GM18499 (cell line): ENCODE data around the gene ORMDL2.
A peak's percentile ranks its signal among the peaks of the same experiment; 100 is the strongest.

ENCODE experiments used
- ATAC-seq: cut with Tn5 transposase; IDR thresholded peaks from one replicate; pipeline ENCODE4 v1.9.1; 2021; ENCODE audit warnings: moderate number of reproducible peaks; ENCODE audit not compliant: insufficient read depth, unreplicated experiment

Gene ORMDL2

GRCh38 chr12:55817345-55818139 lies at the start of gene ORMDL2, which contains the start of gene SARNP:
Gene ORMDL2 (plus strand): TSS chr12:55818041. CDS start chr12:55819000, 959 bp downstream.
Gene SARNP (minus strand): TSS chr12:55817724. CDS start chr12:55817701, 23 bp downstream.
- peak; percentile 94 for ATAC-seq

- no peak for ATAC-seq
Observed at GRCh38 chr12:55771736-55772135, 46.1 kb upstream of the ORMDL2 start.

- ATAC-seq, result no peak
Observed at GRCh38 chr12:55777856-55778255, 40.0 kb upstream of the ORMDL2 start.

- ATAC-seq, result no peak
Observed at GRCh38 chr12:55780685-55781084, 37.2 kb upstream of the ORMDL2 start.

- no peak for ATAC-seq
Observed at GRCh38 chr12:55788546-55788945, 29.3 kb upstream of the ORMDL2 start.

- ATAC-seq, result no peak
Observed at GRCh38 chr12:55789171-55789570, 28.7 kb upstream of the ORMDL2 start.

GRCh38 chr12:55789893-55790292 lies 27.9 kb upstream of the ORMDL2 start:
- ATAC-seq, result no peak

- ATAC-seq, result no peak
Observed at GRCh38 chr12:55795950-55796349, 21.9 kb upstream of the ORMDL2 start.

GRCh38 chr12:55797068-55797467 lies 20.8 kb upstream of the ORMDL2 start:
- ATAC-seq, result no peak

- ATAC-seq, result no peak
Observed at GRCh38 chr12:55797550-55797949, 20.3 kb upstream of the ORMDL2 start.

- ATAC-seq, result no peak
Observed at GRCh38 chr12:55806982-55807381, 10.9 kb upstream of the ORMDL2 start.

GRCh38 chr12:55809274-55809673 lies 8.6 kb upstream of the ORMDL2 start:
- no peak for ATAC-seq

GRCh38 chr12:55812088-55812487 lies 5.8 kb upstream of the ORMDL2 start:
- ATAC-seq, result no peak

GRCh38 chr12:55814257-55814656 lies 3.6 kb upstream of the ORMDL2 start:
- no peak for ATAC-seq

- no peak for ATAC-seq
Observed at GRCh38 chr12:55815473-55815872, 2.4 kb upstream of the ORMDL2 start.

- ATAC-seq, result no peak
Observed at GRCh38 chr12:55816881-55817344, 928 bp upstream of the ORMDL2 start.

GRCh38 chr12:55818140-55818728 lies 393 bp downstream of the ORMDL2 start:
- ATAC-seq, result no peak

- no peak for ATAC-seq
Observed at GRCh38 chr12:55818886-55819285, 1.0 kb downstream of the ORMDL2 start.

- ATAC-seq, result no peak
Observed at GRCh38 chr12:55820679-55821078, 2.8 kb downstream of the ORMDL2 start.

GRCh38 chr12:55822228-55822627 lies 4.4 kb downstream of the ORMDL2 start:
- no peak for ATAC-seq

GRCh38 chr12:55823419-55823818 lies 5.6 kb downstream of the ORMDL2 start:
- no peak for ATAC-seq

- no peak for ATAC-seq
Observed at GRCh38 chr12:55824726-55825125, 6.9 kb downstream of the ORMDL2 start.
